Superior temporal gyrus (tissue), 1 donor: ENCODE measurements around the gene LECT2.
A peak's percentile ranks its signal among the peaks of the same experiment; 100 is the strongest.

Experiments used
- DNase-seq: peaks from one replicate; pipeline ENCODE4 v3.0.0-alpha.2; 2016; ENCODE audit errors: extremely low spot score

The LECT2 gene

DNA sequence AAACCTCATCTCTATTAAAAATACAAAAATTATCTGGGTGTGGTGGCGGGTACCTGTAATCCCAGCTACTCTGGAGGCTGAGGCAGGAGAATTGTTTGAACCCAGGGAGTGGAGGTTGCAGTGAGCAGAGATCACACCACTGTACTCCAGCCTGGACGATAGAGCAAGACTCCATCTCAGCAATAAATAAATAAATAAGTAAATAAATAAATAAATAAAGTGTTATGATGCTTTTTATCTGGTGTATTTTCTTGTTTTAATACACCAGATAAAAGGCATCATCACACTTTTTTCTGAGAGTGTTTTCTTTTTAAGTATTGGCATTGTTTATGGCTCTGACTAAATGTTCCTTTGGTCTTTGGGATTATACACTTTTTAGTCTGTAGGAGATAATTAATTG, 24.2 kb upstream of the LECT2 start:
- DNase-seq, result no peak

- no peak for DNase-seq
These were observed 23.4 kb upstream of the LECT2 start for GRCh38 chr5:135978212-135978631.

DNA sequence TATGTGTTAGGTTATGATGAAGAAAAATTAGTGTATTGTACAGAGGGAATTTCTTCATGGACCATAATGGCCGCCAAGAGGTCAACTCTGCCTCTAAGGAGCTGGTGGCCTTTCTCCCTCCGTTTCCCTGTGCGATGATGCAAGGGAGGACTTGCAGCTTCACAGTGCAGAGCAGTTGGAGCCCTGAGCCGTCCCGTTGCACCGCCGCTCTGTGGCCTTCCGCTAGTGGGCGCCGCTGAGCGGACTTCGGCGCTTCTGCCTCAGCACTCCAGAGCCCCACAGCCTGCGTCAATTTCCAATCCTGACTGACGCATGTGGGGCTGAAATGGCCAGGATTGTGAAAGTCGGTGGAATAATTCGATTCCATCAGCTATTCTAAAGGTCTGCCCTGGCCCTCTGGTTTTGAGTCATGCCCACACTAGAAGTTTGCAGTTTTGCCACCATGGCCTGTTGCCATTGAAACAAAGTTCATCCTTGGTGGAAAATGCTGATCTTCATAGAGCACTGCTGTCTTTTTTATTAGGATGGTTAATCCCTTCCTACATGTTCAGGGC, 22.7 kb upstream of the LECT2 start:
- DNase-seq, result peak; percentile 55

DNA sequence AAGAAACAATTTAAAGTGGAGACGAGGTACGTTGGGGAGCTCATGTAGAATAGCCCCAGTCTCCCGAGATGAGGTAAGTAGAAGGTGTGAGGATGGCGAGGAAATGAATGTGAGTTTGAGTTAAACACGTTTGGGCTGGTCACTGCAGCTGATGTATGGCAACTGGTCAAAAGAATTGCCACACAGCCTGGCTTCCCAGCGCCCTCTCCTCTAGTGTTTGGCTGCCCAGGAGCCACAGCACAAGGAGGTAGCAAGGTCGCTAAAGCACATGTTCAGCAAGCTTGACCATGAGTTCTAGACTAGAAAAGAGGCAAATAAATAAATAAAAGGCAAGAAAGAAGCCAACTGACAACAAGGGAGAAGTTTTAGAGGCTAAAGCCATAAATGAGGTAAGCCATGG, 21.4 kb upstream of the LECT2 start:
- DNase-seq, result no peak

DNA sequence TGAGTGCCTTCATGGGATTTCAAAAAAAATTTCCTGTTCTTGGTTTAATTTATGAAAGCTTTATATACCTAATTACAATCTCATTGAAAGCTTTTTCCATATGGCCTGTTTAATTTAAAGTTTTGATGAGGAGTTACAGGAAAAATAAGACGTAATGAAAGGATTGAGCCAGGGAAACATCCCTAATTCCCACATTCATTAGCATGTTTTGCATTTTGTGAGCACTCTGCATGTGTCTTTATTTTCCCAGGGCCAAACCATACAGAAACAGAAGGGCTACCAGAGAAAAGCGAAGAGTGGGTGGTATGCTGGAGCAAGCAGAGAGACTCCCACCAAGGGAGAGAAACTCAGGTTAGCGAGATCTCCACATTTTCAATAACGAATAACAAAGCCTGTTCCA, 20.3 kb upstream of the LECT2 start:
- no peak for DNase-seq

DNA sequence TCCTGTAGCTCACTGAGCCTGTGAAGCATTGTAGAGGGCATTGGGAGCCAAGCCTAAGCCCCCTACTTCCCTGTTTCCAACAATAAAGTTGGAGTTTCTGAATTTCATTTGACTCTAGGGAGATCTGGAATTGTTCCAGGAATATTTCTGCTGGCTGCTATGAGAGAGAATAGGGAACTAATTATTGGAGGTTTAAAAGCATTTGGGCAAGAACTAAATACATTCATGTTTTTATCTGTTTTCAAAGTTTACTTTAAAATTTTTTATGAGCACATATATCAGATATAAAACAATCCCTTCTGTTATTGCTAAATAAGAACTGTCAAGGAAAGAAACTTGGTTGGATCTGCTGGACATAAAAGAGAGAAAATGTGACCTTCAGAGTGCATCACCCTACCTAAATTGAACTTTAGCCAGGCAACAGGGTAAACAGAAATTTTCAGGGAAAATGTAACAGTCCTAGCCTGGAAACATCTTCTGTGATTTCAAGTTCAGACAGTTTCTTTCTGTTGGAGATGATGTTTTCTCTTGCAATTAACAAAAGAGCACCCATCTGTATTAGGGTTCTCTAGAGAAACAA, 19.3 kb upstream of the LECT2 start:
- no peak for DNase-seq

DNA sequence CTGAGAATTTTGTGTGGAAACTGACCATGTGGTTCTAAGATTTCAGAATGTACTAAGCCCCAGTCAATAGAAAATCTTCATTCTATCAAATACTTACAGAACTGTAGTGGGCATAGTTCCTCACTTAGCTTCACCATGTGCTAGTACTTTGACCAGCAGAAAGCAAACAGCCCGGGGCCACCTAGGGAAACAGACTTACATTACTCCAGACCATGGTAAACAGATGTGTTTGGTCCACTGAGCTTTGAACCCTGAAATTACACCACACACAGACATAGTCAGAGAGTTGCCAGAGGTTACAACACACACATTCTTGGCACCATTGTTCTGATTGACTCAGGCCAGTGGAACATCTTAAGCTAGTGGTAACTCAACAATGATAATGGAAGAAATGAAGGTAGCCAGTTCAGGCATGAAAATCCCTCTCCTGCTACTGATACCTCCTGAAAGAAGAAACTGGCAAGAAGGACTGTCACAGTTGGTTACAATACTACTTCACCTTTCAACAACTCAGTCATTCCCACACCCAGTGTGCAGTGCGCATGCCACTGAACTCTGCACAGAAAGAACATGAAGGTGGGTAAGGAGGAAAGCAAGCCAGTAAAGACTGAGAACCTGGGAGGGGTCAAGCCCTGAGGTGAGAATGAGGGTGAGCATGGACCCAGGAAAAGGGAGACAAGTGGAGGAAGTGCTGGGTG, 18.7 kb upstream of the LECT2 start:
- DNase-seq, result no peak

- DNase-seq, result no peak
These were observed 16.9 kb upstream of the LECT2 start for GRCh38 chr5:135971701-135972100.

- no peak for DNase-seq
These were observed 12.0 kb upstream of the LECT2 start for GRCh38 chr5:135966790-135967189.

GRCh38 chr5:135966165-135966564, 11.4 kb upstream of the LECT2 start:
- no peak for DNase-seq

DNA sequence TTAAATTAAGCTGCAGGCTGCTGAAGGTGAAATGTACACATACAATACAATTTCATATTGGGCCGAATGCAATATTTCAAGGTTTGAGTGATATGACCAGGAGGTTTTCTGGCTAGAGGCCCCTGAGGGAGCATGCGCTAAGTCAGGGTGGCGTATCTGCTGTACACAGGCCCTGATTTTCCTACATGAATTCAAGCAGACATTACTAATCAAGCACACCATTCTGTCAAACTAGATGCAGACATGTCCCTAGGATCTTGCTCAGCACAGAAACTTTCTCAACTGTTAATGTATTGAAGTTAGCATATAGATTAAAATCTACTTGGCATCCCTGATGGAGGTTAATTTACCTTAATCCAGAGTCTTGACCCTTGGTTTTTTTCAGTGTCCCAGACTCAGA, 10.7 kb upstream of the LECT2 start:
- DNase-seq, result no peak

- DNase-seq, result no peak
These were observed 10.0 kb upstream of the LECT2 start for GRCh38 chr5:135964670-135965320.

- DNase-seq, result no peak
These were observed 742 bp upstream of the LECT2 start for GRCh38 chr5:135955525-135955924.

DNA sequence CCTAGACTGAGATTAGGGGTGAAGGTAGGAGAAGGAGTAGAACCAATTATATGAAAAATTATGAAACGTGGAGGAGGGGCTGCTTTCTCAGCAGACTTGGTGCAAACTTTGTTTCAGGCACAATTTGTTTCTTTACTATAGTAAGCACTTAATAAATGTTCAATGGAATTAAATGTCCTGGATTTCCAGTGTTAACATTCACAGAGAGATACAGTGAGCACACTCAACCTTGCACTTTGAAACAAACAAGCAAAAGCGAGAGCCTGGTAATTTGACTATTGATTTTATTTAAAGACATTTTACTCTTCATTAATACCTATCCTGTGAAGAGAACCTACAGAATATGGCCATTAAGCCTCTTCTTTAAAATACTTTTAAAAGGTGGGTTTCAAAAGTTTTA, 933 bp downstream of the LECT2 start:
- DNase-seq, result no peak

- DNase-seq, result no peak
These were observed 2.1 kb downstream of the LECT2 start for GRCh38 chr5:135952683-135953082.

DNA sequence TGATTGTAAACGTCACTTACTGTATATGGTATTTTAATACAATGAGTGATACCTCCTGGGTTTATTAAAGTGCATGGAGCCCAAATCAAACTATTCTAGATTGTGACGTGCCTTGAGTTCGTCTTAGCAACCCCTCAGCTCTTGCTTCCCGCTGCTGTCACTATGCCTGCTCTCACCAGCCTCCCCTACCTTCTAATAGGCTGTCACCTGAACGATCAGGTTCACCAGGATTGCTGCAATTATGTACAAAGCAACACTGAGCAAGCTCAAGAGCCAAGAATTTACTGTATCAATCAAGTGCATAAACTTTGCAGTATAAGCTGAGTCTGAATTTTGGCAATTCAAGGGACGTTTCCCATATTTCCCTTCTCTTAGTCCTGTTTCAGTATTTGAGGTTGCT, 3.0 kb downstream of the LECT2 start:
- no peak for DNase-seq

DNA sequence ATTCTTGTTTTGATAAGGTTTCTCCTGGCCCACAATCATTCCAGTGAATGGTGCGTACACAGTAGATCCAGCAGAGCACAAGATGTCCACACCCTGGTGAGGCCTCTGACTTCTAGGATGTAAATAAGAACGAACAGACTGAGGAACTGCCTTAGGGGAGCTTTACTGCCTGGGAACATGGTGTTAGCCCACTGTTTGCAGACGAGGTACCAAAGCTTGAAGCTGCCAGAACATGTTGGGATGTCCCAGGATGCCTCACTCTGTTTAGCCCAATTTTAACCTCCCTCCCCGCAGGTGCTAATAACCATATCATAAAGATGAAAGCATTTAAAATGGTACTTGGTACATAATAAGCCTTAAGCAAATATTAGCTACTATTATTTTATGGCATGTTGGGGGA, 3.5 kb downstream of the LECT2 start:
- DNase-seq, result no peak

- no peak for DNase-seq
These were observed 4.2 kb downstream of the LECT2 start for GRCh38 chr5:135950611-135951010.

DNA sequence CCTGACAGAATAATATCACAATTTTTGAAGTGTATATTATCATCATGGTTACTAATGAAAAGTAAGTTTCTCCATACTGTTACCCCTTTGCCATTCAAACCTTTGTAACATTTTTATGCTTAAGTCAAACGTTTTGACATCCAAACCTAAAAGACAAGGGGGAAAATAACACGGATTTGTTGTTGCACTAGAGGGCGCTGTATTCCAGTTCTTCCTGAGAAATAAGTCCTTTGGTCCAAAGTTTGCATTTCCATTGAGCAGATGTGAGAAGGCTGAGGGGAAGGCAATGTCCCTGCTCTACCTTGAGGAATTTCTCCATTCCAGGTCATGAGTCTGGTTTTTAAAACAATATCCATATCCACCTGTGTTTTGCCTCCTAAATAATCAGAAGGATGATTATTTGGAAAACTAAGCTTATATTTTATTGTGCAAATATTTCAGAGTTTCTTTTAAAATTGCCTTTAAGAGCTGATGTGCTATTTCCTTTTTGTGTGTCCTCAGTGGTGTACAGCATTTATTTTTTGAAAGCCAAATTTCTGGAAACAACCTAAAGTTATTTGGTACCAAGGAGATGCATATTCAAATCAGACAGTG, 9.7 kb downstream of the LECT2 start:
- peak; percentile 91 for DNase-seq

- DNase-seq, result no peak
These were observed 10.2 kb downstream of the LECT2 start for GRCh38 chr5:135944564-135944963.

DNA sequence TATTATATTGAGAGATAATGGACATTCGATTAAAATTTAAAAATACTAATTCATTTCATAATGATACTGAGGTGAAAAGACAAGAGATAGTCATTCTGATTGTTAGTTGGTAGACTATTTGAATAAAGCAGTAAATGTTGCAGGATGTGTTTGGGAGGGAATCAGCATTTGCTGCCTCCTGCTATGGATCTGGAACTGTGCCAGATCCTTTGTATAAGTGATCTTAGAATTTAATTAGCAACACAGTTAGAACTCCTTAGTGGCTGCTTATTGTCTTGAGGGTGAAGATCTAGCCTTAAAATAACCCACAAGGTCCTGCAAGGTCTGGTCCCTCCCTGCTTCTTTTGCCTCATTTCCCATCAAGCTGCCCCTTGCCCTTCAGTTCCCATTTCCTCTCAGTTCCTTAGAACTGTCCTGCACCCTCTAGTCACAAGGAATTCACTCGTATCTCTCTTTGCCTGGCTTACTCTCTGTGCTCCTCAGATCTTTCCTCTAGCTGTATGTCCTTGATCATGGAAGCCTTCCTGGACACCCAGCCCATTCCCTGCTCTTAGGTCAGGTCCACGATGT, 12.5 kb downstream of the LECT2 start:
- no peak for DNase-seq

DNA sequence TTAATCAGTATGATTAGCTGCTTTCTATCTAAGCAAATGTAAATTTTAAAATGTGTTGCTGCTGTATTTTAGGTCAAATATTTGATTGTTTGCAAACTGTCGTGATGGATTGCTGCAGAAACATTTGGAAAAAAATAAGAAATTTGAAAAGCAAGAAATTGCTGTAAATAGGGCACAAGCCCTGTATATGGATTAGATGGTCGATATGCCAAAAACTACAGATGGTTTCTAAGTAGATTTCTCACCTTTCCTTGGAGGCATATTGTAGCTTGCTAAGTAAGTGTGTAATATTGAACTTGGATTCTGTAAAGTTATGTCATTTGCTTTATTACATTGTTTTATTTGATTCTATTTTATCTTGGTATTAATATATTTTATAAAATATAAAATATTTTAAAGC, 13.1 kb downstream of the LECT2 start:
- DNase-seq, result no peak
